GM18499 (cell line): ENCODE data around the gene FAIM.
"Not testable (repeated sequence)": the region's sequence is repeated elsewhere in the genome, so short reads cannot be mapped to it uniquely, and the experiment has no call there.

Experiments used
- ATAC-seq: cut with Tn5 transposase; IDR thresholded peaks from one replicate; pipeline ENCODE4 v1.9.1; 2021; ENCODE audit warnings: moderate number of reproducible peaks; ENCODE audit not compliant: insufficient read depth, unreplicated experiment

FAIM gene

GRCh38 chr3:138608322-138609135 is at the start of gene FAIM:
Gene FAIM (plus strand): TSS chr3:138608771. CDS start chr3:138619727, 10,956 bp downstream.
- ATAC-seq, result peak; percentile 48

- no peak for ATAC-seq
Observed at GRCh38 chr3:138559134-138559533, 49.4 kb upstream of the FAIM start.

DNA sequence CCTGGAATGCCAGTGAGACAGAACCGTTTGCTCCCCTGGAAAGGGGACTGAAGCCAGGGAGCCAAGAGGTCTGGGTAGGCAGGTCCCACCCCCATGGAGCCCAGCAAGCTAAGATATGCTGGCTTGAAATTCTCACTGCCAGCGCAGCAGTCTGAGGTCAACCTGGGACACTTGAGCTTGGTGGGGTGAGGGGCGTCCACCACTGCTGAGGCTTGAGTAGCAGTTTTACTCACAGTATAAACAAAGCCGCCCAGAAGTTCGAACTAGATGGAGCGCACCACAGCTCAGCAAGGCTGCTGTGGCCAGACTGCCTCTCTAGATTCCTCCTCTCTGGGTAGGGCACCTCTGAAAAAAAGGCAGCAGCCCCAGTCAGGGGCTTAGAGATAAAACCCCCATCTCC is 48.1 kb upstream of the FAIM start:
- no peak for ATAC-seq

GRCh38 chr3:138562902-138563301 is 45.7 kb upstream of the FAIM start:
- not testable (repeated sequence) for ATAC-seq

- ATAC-seq, result not testable (repeated sequence)
Observed at GRCh38 chr3:138566293-138566692, 42.3 kb upstream of the FAIM start.

DNA sequence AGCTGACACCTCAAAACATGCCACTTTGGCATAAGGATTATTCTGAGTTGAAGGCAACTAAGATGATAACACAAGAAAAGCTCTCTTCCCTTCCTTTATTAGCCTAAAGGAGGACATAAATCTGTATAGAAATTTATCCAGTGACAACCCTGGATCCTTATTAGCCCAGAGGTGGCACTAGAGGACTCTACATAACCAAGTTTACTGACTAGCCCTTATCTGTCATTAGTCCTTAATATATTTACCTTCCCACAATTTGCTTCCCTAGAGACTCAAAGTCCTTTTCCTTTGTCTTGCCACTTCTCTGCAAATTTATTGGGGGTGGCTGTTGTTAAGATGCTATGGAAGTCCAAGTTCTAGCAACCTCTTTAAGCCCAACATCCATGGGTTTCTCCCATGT is 41.2 kb upstream of the FAIM start:
- no peak for ATAC-seq

DNA sequence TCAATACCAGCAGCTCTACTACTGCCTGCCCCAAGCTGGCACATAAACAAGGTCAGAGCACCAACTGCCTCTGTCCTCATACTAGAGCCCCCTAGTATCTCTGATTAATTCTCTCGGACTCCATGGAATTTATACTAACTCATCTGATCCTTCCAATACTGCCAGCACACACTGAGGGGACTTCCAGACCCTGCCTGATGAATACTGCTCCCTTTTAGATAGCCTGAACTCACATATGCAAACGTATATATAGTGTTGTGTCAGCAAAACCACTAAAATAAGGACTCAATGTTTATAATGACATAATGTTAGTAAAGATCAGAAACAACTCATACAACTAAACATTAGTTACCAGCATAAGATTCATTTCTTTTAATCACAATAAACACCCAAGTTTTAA is 39.5 kb upstream of the FAIM start:
- ATAC-seq, result no peak

- ATAC-seq, result not testable (repeated sequence)
Observed at GRCh38 chr3:138569624-138570023, 38.9 kb upstream of the FAIM start.

GRCh38 chr3:138573138-138573537 is 35.4 kb upstream of the FAIM start:
- ATAC-seq, result no peak

GRCh38 chr3:138578141-138578540 is 30.4 kb upstream of the FAIM start:
- peak; percentile 72 for ATAC-seq

DNA sequence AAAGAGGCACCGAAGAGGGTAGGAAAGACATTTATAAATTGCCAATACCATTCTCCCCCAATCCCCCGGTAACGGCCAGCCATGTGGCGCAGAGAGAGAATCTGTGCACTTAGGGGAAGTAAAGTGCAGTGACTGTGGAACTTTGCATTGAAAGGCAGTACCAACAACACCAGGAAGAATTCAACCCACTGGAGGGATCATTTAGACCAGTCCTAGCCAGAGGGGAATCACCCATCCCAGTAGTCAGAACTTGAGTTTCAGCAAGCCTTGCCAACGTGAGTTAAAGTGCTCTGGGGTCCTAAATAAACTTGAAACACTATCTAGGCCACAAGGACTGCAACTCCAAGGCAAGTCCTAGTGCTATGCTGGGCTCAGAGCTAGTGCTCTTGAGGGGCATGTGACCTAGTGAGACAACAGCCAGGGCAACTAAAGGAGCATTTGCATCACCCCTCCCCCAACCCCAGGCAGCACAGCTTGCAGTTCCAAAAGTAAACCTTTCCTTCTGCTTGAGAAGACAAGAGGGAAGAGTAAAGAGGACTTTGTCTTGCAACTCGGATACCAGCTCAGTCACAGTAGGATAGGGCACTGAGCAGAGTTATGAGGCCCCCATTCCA is 29.5 kb upstream of the FAIM start:
- ATAC-seq, result no peak

- ATAC-seq, result no peak
Observed at GRCh38 chr3:138587374-138587773, 21.2 kb upstream of the FAIM start.

GRCh38 chr3:138588445-138588844 is 20.1 kb upstream of the FAIM start:
- ATAC-seq, result no peak

DNA sequence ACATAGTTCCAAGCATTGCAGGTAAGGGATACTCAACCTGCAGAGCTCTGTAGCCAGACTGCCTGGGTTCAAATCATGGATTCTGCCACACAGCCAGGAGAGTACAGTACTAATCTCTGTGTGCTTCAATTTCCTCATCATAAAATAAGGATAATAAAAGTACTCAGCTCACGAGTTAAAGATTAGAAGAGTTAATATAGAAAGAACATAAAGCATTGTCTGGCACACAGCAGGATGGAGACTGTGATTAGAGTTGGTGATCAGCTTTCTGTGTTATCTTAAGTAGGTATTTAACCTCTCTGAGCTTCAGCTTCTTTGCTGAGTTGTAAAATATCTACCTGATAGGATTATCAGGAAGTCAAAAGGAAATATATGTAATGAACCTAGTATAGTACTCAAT is 17.2 kb upstream of the FAIM start:
- no peak for ATAC-seq

DNA sequence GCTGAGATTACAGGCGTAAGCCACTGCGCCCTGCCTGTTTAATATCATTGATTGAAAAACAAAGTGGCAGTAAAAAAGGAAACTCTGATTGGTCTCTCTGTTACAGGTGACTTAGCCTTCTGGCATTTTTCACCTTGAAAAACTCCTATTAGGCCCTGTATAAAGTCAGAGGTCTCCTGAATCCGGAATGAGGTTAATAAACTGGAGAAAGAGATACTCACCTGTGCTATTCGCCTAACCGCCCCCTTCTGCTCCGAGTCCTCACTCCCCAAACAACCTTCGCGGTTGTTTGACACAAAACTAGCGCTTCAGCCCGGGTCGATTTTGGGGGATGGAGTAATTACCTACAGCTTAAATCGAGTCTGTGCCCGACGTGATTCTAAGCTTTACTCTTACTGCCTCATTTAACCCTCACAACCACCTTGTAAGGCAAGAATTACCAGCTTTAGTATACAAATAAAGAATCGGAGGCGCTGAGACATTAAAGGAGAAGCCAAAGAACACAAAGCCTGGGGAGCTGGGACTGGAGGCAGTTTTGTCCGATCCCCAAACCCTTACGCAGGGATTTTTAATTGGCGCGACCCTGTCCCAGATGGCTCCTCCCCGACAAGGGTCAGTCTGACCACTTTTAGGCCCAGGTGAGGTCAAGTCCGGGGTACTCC is 15.0 kb upstream of the FAIM start:
- no peak for ATAC-seq

DNA sequence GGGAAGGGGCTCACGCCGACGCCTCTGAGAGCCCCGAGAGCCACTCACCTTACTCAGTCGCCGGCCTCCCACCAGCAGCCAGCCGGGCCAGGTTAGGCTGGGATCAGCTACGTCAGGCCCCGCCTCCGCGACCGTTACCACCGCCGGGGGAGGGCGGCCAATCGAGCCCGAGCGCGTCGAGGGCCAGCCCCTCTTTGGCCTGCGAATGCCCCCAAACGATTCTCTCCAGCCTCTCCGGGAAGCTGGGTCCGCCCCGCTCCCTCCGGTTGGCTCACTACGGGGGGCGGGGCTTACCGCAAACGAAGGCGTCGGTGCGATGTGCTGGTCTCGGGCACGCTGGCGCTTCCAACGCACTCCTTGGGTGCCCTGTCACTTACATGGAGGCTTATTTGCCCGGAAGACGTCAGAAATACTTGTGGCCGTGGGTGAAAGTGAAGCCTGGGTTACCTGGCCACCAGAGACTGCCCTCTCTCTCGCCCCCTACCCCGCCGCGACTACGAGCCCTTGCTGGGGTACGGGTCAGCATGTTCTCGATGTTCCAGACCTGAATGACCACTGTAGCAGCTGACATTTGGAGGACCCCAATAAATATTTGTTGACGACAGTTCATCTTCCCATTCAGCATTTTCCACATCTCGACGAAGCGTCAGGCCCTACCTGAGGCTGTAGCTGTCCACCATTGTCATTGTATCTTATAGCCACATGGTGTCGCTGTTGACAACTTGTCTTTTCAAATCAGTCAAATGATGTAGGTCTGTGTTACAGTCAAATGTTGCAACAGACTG is 14.2 kb upstream of the FAIM start, which contains the start of gene CEP70:
Gene CEP70, minus strand, starts transcription at position 111 of the 785 bp plus-strand sequence. CDS start 21,333 bp downstream, outside the sequence.
- ATAC-seq, result peak; percentile 81

DNA sequence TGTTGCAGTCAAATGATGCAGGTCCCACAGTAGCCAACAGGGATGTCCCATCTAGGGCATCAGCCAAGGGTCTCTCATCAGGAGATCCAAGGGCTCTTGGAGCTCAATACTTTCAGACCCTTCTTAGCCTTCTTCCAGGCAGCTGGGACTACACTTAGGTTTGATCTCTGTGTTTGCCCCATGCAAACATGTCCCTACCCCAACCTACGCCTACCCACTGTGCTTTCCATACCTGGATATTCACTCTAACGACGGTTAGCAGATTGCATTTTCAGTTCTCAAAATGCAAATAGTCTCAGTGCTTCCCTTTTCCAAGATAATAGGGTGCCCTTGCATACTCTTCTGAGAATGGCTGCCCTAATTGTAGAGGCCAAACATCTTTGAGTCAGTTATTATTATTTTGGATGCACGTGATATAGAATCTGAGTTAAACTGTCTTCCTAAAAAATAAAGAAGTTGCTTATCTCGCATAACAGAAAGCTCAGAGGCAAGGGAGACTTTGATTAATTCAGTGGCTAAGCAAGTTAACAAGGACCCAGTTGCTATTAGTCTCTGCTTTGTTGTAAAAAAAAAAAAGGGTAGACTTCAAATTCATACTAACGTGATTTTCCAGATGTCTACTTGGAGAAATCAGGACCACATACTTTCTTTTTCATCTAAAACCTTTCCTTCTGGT is 13.5 kb upstream of the FAIM start:
- no peak for ATAC-seq

GRCh38 chr3:138597186-138597976 is 11.2 kb upstream of the FAIM start:
- not testable (repeated sequence) for ATAC-seq

DNA sequence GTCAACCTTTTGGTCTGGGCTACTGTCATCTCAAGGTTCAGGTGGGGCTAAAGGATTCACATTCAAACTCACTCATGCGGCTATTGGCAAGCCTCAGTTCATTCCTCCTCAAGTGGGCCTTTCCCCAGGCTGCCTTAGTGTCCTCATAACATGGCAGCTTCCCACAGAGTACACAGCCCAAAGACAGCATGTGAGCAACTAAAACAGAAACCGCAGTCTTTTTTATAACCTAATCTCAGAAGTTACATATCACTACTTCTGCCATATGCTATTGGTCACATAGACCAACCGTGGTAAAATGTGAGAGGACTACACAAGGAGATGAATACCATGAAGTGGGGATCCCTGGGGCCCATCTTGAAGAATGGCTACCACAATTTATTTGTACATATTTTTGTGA is 10.0 kb upstream of the FAIM start:
- no peak for ATAC-seq
